Coronary artery (tissue), 2 donors: ENCODE data around the gene MB21D2.

Experiments
- DNase-seq: peaks from one replicate; pipeline ENCODE4 v3.0.0-alpha.2; 2017; ENCODE audit warnings: low spot score
- H3K27ac ChIP-seq, 2 donors: fragments of 200-600 bp; sonication (generic); one replicate each; pipeline ENCODE4 v1.5.1; 2016 to 2019
- H3K4me3 ChIP-seq: fragments of 200-600 bp; sonication (generic); 2 replicates; pipeline ENCODE4 v1.5.1; 2016; ENCODE audit warnings: mild to moderate bottlenecking, moderate library complexity
- TF ChIP-seq, protein P1 (sequence below): fragments of 200-600 bp; sonication (generic); IDR thresholded peaks from one replicate; pipeline ENCODE4 v1.5.1; 2019; ENCODE audit warnings: antibody characterized with exemption

Gene MB21D2

DNA sequence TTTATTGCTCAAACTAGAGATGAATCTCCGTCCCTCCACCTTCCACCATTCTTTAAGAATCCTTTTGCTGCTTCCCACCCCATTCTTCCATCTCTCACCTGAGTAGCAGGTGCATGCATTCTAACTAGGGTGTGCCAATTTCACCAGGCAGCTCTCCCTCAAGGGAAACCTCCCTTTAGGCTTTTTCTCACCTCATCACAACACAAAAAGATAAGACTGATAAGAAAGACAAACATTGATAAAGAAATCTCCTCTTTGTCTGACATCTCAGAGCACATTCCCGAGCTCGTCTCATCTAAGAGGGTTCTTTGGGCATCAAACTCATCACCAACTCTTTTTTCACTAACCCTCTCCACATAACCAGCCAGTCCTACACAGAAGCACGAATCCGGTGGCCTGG is 23.0 kb downstream of the MB21D2 start:
- no peak for DNase-seq
- Histone ChIP-seq H3K4me3 (no peak overlapping the region), H3K27ac (no peak overlapping the region)
- TF ChIP-seq, protein P1, sequence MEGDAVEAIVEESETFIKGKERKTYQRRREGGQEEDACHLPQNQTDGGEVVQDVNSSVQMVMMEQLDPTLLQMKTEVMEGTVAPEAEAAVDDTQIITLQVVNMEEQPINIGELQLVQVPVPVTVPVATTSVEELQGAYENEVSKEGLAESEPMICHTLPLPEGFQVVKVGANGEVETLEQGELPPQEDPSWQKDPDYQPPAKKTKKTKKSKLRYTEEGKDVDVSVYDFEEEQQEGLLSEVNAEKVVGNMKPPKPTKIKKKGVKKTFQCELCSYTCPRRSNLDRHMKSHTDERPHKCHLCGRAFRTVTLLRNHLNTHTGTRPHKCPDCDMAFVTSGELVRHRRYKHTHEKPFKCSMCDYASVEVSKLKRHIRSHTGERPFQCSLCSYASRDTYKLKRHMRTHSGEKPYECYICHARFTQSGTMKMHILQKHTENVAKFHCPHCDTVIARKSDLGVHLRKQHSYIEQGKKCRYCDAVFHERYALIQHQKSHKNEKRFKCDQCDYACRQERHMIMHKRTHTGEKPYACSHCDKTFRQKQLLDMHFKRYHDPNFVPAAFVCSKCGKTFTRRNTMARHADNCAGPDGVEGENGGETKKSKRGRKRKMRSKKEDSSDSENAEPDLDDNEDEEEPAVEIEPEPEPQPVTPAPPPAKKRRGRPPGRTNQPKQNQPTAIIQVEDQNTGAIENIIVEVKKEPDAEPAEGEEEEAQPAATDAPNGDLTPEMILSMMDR: no peak

DNA sequence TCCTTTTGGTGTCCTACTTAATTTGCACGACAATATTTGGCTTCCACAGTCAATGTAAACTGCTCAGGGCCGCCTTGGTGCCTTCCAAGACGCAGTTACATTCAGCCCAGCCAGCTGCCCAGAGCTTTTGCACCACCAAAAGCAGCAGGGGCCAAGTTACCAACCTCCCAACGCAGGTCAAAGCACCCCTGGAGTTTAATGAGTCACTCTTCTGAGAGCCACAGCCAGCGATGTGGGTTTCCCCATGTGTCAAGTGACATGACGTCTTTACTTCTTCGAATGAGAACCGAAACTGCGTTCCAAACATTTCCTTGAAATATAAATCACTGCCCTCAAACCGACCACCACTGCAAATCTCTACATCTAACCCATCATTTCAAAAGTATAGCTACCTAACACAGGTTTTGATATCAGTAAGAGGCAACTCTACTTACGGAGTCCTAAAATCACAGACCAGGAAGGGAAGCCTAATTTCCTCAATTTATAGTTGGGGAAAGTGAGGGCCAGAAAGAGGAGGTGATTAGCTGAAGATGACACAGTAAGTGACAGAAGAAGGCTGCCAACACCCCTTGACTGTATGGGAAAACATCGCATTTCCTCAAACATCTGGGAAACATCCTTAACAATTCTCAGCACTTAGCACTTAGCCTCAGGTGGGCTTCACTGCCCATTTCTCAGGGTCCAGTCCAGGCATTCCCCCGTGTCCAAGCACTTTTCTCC is 24.5 kb downstream of the MB21D2 start:
- Histone ChIP-seq H3K4me3 (no peak overlapping the region), H3K27ac (peak overlapping the region in 1 of 2 donors; percentile 40)
- no peak for DNase-seq
- TF ChIP-seq, protein P1: no peak

DNA sequence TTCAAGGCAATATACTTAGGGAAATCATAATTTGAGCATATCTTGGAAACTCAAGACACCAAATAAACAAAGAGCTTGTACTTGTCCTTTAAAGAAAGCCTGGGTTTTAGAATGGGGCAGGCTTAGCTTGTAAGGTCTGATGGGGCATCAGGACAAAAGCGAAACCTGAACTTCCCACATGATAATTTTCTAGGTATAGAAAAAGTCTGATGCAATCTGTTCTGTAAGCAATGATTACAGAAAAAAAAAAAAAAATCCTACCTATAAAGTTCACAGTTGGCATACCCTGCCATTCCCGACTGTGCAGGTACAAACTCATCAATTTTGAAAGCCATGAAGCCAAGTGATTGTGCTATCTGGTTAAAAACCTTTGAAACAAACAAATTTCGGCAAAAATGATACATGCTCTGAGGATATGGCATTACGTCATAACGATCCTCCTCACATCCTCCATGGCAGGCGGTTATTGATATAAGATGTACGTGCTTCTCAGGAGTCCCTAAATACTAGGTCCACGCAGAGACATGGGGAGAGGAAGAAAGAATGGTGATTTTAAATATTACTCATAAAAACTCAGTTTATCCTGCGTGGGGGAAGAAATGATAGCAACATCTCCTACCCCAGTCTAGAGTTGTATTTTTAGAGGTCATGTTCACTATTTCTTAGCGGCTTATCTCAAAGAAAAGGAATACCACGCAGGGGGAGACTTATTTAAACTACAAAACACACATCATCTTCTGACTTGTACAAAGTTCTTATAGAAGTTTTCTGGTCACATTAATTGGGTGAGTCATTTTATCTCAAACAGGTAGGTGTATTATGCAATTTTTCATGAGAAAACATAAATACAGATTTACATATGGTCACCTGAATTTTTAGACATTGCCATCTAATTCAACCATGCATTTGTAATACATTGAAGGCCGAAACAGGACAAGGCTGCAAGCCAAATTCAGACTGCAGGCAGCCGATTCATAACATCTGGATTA is 27.0 kb downstream of the MB21D2 start:
- TF ChIP-seq, protein P1: no peak
- Histone ChIP-seq H3K27ac (no peak overlapping the region), H3K4me3 (no peak overlapping the region)
- DNase-seq: no peak

DNA sequence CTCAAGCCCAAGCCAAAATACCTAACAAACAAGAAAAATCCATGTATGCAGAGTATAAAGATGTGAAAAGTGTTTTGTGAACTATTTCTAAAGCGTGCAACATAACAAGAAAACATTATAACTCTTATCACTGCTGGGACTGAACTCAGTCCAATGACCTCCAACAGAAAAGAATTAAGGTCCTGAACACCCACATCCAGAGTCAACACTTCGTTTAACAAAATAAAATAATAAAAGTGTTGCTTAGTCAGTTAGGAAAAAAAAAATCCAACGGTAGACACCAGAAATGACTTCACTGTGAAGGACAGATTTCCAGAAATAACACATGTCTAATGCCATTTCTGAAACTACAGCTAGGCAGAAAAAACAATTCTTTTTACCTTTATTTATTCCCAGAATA is 28.0 kb downstream of the MB21D2 start:
- DNase-seq: no peak
- Histone ChIP-seq H3K27ac (peak overlapping the region in 1 of 2 donors; percentile 58), H3K4me3 (no peak overlapping the region)
- TF ChIP-seq, protein P1: no peak

DNA sequence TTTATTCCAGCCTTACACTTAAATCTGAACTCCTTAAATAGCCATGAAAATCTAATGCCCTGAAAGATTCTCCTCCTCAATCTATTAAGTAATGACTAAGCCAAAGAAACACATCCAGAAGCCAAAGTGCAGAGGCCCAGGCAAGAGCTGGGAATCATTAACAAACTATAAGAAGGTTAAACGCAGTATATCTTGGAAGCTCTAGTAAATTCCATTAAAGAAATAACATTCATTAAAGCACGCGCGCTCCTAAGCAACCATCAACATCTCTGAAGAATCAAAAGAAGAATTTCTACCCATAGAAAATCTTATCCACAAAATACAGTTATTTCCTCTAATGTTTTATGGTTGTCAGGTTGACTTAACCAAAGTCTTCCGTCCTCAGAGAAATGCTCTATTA is 29.5 kb downstream of the MB21D2 start:
- TF ChIP-seq, protein P1: no peak
- Histone ChIP-seq H3K27ac (peak overlapping the region in 1 of 2 donors; percentile 58), H3K4me3 (no peak overlapping the region)
- DNase-seq: no peak

DNA sequence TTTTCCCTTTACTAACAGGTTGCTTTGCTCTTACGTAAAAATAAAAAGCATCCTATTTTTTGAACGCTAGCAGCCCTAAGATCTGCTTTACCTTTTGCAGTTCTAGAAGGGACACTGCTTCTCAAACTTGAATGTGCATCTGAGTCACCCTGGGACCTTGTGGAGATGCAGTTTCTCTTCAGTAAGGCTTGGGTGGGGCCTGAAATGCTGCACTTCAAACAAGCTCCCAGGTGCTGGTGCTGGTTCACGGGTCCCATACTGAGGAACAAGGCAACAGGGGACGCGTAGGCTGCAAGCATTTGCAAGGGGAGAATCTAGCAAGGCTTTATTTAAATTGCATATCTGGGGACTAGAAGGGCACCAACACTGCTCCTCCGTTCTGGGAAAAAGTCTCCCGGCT is 30.0 kb downstream of the MB21D2 start:
- Histone ChIP-seq H3K4me3 (no peak overlapping the region), H3K27ac (no peak overlapping the region)
- TF ChIP-seq, protein P1: no peak
- DNase-seq: no peak
